Peyer's patch (tissue), 4 donors: ENCODE measurements around the gene SYNE2. TPM values are rescaled to one million over a fixed set of nuclear protein-coding genes. Genes with fewer than 3 reads are reported as not detected.

ENCODE experiments used
- DNase-seq, 3 donors: peaks; one replicate each; pipeline ENCODE4 v3.0.0-alpha.2; 2017 to 2019
- H3K27ac ChIP-seq, 4 donors: fragments of 200-600 bp; sonication (generic); one replicate each; pipeline ENCODE4 v1.5.1; 2016 to 2019
- H3K27me3 ChIP-seq, 2 donors: fragments of 200-600 bp; sonication (generic); one replicate each; pipeline ENCODE4 v1.5.1; 2019
- H3K36me3 ChIP-seq, 3 donors: fragments of 200-600 bp; sonication (generic); one replicate each; pipeline ENCODE4 v1.5.1; 2016 to 2019
- H3K4me1 ChIP-seq, 4 donors: fragments of 200-600 bp; sonication (generic); one replicate each; pipeline ENCODE4 v1.5.1; 2016 to 2019
- H3K4me3 ChIP-seq, 4 donors: fragments of 200-600 bp; sonication (generic); 1 replicate in 3 of 4; 2 replicates in 1 of 4; pipeline ENCODE4 v1.5.1; 2016 to 2019; ENCODE audit warnings: mild to moderate bottlenecking in 1 of 4
- H3K9me3 ChIP-seq, 4 donors: fragments of 200-600 bp; sonication (generic); one replicate each; pipeline ENCODE4 v1.5.1; 2016 to 2019; ENCODE audit warnings: mild to moderate bottlenecking in 1 of 4
- POLR2A ChIP-seq, 2 donors: fragments of 450-650 bp; IDR thresholded peaks; one replicate each; pipeline ENCODE4 v1.5.1; 2017; ENCODE audit warnings: antibody characterized with exemption in 2 of 2, mild to moderate bottlenecking in 2 of 2, moderate library complexity in 2 of 2
- total RNA-seq, 4 donors: library from RNA; depleted of rRNA; stranded (reverse); fragments of >200 nt; gene quantifications; one replicate each; pipeline ENCODE4 v1.1.0, GENCODE V29; 2016
- TF ChIP-seq, protein P1 (sequence below), 6 experiments: fragments of 450-650 bp in 4 of 6; fragments of 200-600 bp in 2 of 6; sonication (generic) in 1 of 6; IDR thresholded peaks; one replicate each; pipeline ENCODE4 v1.5.1; 2017 to 2019; ENCODE audit warnings: antibody characterized with exemption in 6 of 6, mild to moderate bottlenecking in 3 of 6, moderate library complexity in 1 of 6

Gene SYNE2
- total RNA-seq, 4 donors from 2014 or later, result 106 to 243 (median 153) TPM

DNA sequence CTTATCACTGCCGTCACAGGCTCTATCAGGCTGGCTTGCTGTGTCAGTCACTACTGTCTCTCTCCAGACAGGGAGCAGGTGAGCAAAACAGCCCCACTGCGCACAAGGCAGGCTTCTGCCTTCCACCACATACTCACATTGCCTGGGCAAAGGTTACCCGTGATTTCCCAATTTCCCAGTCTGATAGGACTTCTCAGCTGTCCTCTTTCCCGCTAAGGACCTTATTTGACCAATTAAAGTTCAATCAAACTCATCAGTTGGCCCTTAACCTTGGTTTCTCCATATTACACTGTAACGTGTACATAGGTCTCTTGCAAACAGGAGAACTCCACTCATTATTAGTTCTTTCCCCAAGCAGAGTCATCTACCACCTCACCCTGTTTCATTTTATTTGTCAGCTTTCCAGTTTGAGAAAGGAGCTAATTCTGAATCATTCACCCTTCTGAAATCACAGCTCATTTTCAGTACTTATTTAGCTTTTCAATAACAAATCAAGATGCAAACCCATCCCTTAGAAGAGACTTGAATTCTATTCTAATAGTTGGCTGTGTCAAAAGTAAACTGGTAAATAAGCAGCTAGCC is 270.5 kb downstream of the SYNE2 start:
- H3K4me1 ChIP-seq, result no peaks in the 10 kb centered on the region
- peaks cover 0 to 88% (median 0%) of the 10 kb centered on the region in 3 donors for H3K36me3 ChIP-seq
- DNase-seq, result no peak
- H3K27me3 ChIP-seq, result no peaks in the 10 kb centered on the region
- no peak overlapping the region for H3K4me3 ChIP-seq
- no peak for TF ChIP-seq POLR2A (IDR thresholded peaks at IDR 0.05)
- TF ChIP-seq, protein P1, sequence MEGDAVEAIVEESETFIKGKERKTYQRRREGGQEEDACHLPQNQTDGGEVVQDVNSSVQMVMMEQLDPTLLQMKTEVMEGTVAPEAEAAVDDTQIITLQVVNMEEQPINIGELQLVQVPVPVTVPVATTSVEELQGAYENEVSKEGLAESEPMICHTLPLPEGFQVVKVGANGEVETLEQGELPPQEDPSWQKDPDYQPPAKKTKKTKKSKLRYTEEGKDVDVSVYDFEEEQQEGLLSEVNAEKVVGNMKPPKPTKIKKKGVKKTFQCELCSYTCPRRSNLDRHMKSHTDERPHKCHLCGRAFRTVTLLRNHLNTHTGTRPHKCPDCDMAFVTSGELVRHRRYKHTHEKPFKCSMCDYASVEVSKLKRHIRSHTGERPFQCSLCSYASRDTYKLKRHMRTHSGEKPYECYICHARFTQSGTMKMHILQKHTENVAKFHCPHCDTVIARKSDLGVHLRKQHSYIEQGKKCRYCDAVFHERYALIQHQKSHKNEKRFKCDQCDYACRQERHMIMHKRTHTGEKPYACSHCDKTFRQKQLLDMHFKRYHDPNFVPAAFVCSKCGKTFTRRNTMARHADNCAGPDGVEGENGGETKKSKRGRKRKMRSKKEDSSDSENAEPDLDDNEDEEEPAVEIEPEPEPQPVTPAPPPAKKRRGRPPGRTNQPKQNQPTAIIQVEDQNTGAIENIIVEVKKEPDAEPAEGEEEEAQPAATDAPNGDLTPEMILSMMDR (IDR thresholded peaks at IDR 0.05), result no peak
- H3K9me3 ChIP-seq, result no peaks in the 10 kb centered on the region
- no peak overlapping the region for H3K27ac ChIP-seq

DNA sequence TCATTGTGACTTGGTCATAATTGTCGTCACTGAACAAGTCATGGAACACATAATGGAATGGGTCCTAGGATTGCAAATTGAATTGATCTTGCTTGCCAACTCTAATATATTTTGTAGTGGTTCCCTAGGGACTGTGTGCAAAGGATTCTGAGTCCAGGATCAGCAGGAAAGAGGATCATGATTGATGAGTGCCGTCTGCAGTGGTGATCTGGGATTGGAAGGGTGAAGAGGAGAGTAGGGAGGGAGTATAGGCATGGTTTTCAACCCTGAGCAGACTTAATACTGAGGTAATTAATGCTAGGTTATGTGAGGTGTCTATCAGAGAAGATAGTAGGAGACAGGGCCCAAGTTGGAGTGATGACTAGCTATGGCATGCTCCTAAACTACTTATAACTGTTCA is 272.5 kb downstream of the SYNE2 start:
- Histone ChIP-seq H3K4me3 (no peak overlapping the region), H3K9me3 (no peaks in the 10 kb centered on the region), H3K27me3 (no peaks in the 10 kb centered on the region), H3K27ac (no peak overlapping the region), H3K4me1 (no peaks in the 10 kb centered on the region), H3K36me3 (peaks cover 0 to 96% (median 0%) of the 10 kb centered on the region in 3 donors)
- no peak for DNase-seq
- TF ChIP-seq, protein P1 (IDR thresholded peaks at IDR 0.05), result no peak
- TF ChIP-seq POLR2A (IDR thresholded peaks at IDR 0.05), result no peak

DNA sequence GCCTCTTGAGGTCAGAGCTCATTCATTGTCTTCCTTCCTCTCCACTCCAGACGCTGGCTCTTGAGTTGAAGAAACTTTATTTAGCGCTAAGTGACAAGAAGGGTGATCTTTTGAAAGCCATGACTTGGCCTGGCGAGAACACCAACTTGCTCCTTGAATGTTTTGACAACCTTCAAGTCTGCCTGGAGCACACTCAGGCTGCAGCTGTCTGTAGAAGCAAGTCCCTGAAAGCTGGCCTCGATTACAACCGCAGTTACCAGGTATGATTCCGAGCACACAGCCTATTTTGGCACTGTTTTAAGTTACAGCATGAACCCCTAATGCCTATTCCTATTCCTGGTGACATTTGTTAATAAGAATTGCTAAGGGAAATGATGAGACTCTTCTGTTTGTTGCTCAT is 273.7 kb downstream of the SYNE2 start:
- Histone ChIP-seq H3K27ac (no peak overlapping the region), H3K4me3 (no peak overlapping the region), H3K36me3 (peaks cover 0 to 96% (median 0%) of the 10 kb centered on the region in 3 donors), H3K27me3 (no peaks in the 10 kb centered on the region), H3K4me1 (no peaks in the 10 kb centered on the region), H3K9me3 (no peaks in the 10 kb centered on the region)
- DNase-seq, result no peak
- TF ChIP-seq, protein P1 (IDR thresholded peaks at IDR 0.05), result no peak
- no peak for TF ChIP-seq POLR2A (IDR thresholded peaks at IDR 0.05)

DNA sequence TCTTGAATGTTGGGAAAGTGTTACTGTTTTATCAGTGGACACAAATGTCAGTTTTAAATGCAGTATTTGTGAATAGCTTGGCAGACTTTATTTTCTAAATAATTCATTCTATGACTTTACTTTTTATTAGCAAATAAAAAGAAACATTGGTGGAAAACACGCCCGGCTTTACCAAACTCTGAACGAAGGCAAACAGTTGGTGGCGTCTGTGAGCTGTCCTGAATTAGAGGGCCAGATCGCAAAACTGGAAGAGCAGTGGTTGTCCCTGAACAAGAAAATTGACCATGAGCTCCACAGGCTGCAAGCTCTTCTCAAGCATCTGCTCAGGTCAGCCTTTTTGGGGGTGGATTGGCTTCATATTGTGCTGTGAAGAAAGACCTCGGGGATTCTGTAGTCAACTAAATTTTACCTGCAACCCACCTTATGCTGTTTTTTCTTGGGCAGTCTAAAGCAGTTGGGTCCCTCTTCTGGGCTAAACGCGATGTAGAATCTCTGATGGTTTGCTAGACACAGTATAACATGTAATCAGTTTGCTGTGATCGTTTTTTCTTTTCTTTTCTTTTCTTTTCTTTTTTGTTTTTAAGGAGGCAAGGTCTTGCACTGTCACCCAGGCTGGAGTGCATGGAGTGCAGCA is 285.0 kb downstream of the SYNE2 start:
- no peaks in the 10 kb centered on the region for H3K27me3 ChIP-seq
- TF ChIP-seq POLR2A (IDR thresholded peaks at IDR 0.05), result no peak
- TF ChIP-seq, protein P1 (IDR thresholded peaks at IDR 0.05), result no peak
- H3K4me1 ChIP-seq, result no peaks in the 10 kb centered on the region
- H3K36me3 ChIP-seq, result peaks cover 0 to 91% (median 0%) of the 10 kb centered on the region in 3 donors
- no peak overlapping the region for H3K4me3 ChIP-seq
- no peaks in the 10 kb centered on the region for H3K9me3 ChIP-seq
- H3K27ac ChIP-seq, result no peak overlapping the region
- DNase-seq, result peak in 1 of 3 donors; percentile 20

DNA sequence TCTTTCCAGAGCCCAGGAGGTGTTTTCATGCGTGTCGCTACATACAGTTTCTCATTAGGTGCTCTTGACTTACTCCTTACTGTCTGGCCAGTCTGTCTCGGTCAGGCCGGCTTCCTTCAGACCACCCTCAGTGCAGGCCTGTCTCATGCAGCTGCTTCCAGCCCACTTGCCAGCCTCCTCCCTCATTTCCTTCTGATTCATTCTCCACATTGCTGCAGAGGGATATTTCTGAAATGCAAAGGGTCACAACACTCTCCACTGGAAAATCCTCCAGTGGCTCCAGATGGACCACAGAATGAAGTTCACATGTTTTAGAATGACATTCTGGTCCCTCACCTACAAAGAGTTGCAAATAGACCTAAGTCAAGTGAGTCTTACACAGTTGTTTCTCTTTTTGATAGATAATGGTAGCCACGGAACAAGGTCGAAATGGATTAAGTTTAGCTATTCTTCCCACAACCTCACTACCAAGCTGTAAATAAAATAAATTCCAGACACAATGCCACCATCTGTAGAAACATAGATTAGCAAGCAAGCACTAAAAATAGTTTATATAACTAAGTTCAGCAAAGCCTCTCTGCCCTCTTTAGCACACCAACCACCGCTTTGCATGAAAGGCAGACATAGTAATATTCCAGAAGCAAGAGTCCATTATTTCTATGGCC is 294.5 kb downstream of the SYNE2 start:
- H3K27ac ChIP-seq, result no peak overlapping the region
- no peak for DNase-seq
- H3K27me3 ChIP-seq, result no peaks in the 10 kb centered on the region
- no peaks in the 10 kb centered on the region for H3K4me1 ChIP-seq
- peaks cover 0 to 64% (median 0%) of the 10 kb centered on the region in 3 donors for H3K36me3 ChIP-seq
- TF ChIP-seq, protein P1 (IDR thresholded peaks at IDR 0.05), result no peak
- no peak for TF ChIP-seq POLR2A (IDR thresholded peaks at IDR 0.05)
- H3K4me3 ChIP-seq, result no peak overlapping the region
- no peaks in the 10 kb centered on the region for H3K9me3 ChIP-seq
